Ishikawa (cell line): ENCODE measurements around the gene ADGRG6.

Source experiments
- CEBPB ChIP-seq: IDR thresholded peaks from 2 replicates; pipeline ENCODE4 v1.6.1; 2012
- CREB1 ChIP-seq: IDR thresholded peaks from 2 replicates; pipeline ENCODE4 v1.6.1; 2012; ENCODE audit warnings: low read depth
- EGR1 ChIP-seq: IDR thresholded peaks from 2 replicates; pipeline ENCODE4 v1.6.1; 2012
- EP300 ChIP-seq: IDR thresholded peaks from 2 replicates; pipeline ENCODE4 v1.6.1; 2012; ENCODE audit warnings: borderline replicate concordance
- FOXM1 ChIP-seq: IDR thresholded peaks from 2 replicates; pipeline ENCODE4 v1.6.1; 2012; ENCODE audit warnings: low read depth, borderline replicate concordance
- MAX ChIP-seq: IDR thresholded peaks from 2 replicates; pipeline ENCODE4 v1.6.1; 2012
- NFIC ChIP-seq: IDR thresholded peaks from 2 replicates; pipeline ENCODE4 v1.6.1; 2012
- RAD21 ChIP-seq: IDR thresholded peaks from 2 replicates; pipeline ENCODE4 v1.6.1; 2012; ENCODE audit warnings: low read depth
- REST ChIP-seq: IDR thresholded peaks from 2 replicates; pipeline ENCODE4 v1.6.1; 2012; ENCODE audit warnings: low read depth, mild to moderate bottlenecking
- TAF1 ChIP-seq: IDR thresholded peaks from 2 replicates; pipeline ENCODE4 v1.6.1; 2012; ENCODE audit warnings: low read depth, mild to moderate bottlenecking
- TCF12 ChIP-seq: IDR thresholded peaks from 2 replicates; pipeline ENCODE4 v1.6.1; 2012; ENCODE audit warnings: low read depth
- TEAD4 ChIP-seq: IDR thresholded peaks from 2 replicates; pipeline ENCODE4 v1.6.1; 2012
- USF1 ChIP-seq: IDR thresholded peaks from 2 replicates; pipeline ENCODE4 v1.6.1; 2012
- YY1 ChIP-seq: IDR thresholded peaks from 2 replicates; pipeline ENCODE4 v1.6.1; 2012; ENCODE audit warnings: low read depth
- ZBTB7A ChIP-seq: IDR thresholded peaks from 2 replicates; pipeline ENCODE4 v1.6.1; 2012; ENCODE audit warnings: low read depth

ADGRG6 gene

GRCh38 chr6:142316791-142317368, 15.1 kb downstream of the ADGRG6 start:
- TF ChIP-seq TCF12 (no peak), NFIC (no peak), MAX (no peak), FOXM1 (no peak), ZBTB7A (no peak), EGR1 (no peak), TAF1 (no peak), CEBPB (no peak), TEAD4 (no peak)

- TF ChIP-seq TCF12 (no peak), EGR1 (no peak), YY1 (no peak), CEBPB (no peak), USF1 (no peak), RAD21 (no peak), EP300 (no peak)
Measured at GRCh38 chr6:142318714-142319113, 16.9 kb downstream of the ADGRG6 start.

GRCh38 chr6:142320366-142320765, 18.6 kb downstream of the ADGRG6 start:
- no peak for TF ChIP-seq USF1
- no peak for TF ChIP-seq FOXM1
- no peak for TF ChIP-seq MAX
- no peak for TF ChIP-seq REST
- no peak for TF ChIP-seq RAD21
- no peak for TF ChIP-seq TCF12
- TF ChIP-seq NFIC: no peak
- no peak for TF ChIP-seq EP300
- TF ChIP-seq TAF1: no peak
- no peak for TF ChIP-seq ZBTB7A
- no peak for TF ChIP-seq CEBPB

- no peak for TF ChIP-seq EGR1
- TF ChIP-seq YY1: no peak
- no peak for TF ChIP-seq USF1
- no peak for TF ChIP-seq ZBTB7A
- no peak for TF ChIP-seq NFIC
- TF ChIP-seq REST: no peak
- TF ChIP-seq FOXM1: no peak
- no peak for TF ChIP-seq TAF1
- no peak for TF ChIP-seq CEBPB
- no peak for TF ChIP-seq TCF12
- no peak for TF ChIP-seq MAX
- no peak for TF ChIP-seq TEAD4
- no peak for TF ChIP-seq RAD21
- TF ChIP-seq EP300: no peak
Measured at GRCh38 chr6:142321451-142321850, 19.6 kb downstream of the ADGRG6 start.

- TF ChIP-seq TCF12: no peak
- TF ChIP-seq EP300: no peak
- no peak for TF ChIP-seq MAX
- no peak for TF ChIP-seq CREB1
- no peak for TF ChIP-seq EGR1
- TF ChIP-seq RAD21: no peak
- no peak for TF ChIP-seq ZBTB7A
Measured at GRCh38 chr6:142322066-142322465, 20.3 kb downstream of the ADGRG6 start.
